SIG-M5 treated with dmso at 0.1 percent for 504 hours (cell line): ENCODE results near the gene NAV2.

Experiments
- DNase-seq: peaks from one replicate; lab custom pipeline; 2025; ENCODE audit not compliant: unreplicated experiment; lab: John Stamatoyannopoulos, UW

The NAV2 gene

GRCh38 chr11:19861171-19861570 is 148.5 kb downstream of the NAV2 start:
- no peak for DNase-seq

GRCh38 chr11:19862091-19862490 is 149.5 kb downstream of the NAV2 start:
- DNase-seq, result no peak

GRCh38 chr11:19864141-19865140 is 151.8 kb downstream of the NAV2 start:
- no peak for DNase-seq

GRCh38 chr11:19866037-19866436 is 153.4 kb downstream of the NAV2 start:
- no peak for DNase-seq

- DNase-seq, result no peak
These were observed 153.9 kb downstream of the NAV2 start for GRCh38 chr11:19866521-19866920.

- DNase-seq, result no peak
These were observed 154.4 kb downstream of the NAV2 start for GRCh38 chr11:19867064-19867463.

- no peak for DNase-seq
These were observed 155.7 kb downstream of the NAV2 start for GRCh38 chr11:19868281-19868821.

- DNase-seq, result no peak
These were observed 156.2 kb downstream of the NAV2 start for GRCh38 chr11:19868871-19869270.

GRCh38 chr11:19869466-19869865 is 156.8 kb downstream of the NAV2 start:
- DNase-seq, result no peak

GRCh38 chr11:19869946-19870589 is 157.4 kb downstream of the NAV2 start:
- no peak for DNase-seq

- DNase-seq, result no peak
These were observed 158.9 kb downstream of the NAV2 start for GRCh38 chr11:19871531-19871930.

- no peak for DNase-seq
These were observed 160.0 kb downstream of the NAV2 start for GRCh38 chr11:19872512-19873145.

- DNase-seq, result no peak
These were observed 161.1 kb downstream of the NAV2 start for GRCh38 chr11:19873730-19874129.

GRCh38 chr11:19874266-19874665 is 161.6 kb downstream of the NAV2 start:
- no peak for DNase-seq

GRCh38 chr11:19876750-19877149 is 164.1 kb downstream of the NAV2 start:
- no peak for DNase-seq

- DNase-seq, result no peak
These were observed 165.9 kb downstream of the NAV2 start for GRCh38 chr11:19878520-19878919.

- DNase-seq, result no peak
These were observed 166.9 kb downstream of the NAV2 start for GRCh38 chr11:19879307-19880087.

GRCh38 chr11:19880088-19880345 is 167.4 kb downstream of the NAV2 start:
- no peak for DNase-seq

- no peak for DNase-seq
These were observed 168.5 kb downstream of the NAV2 start for GRCh38 chr11:19881177-19881576.

- no peak for DNase-seq
These were observed 169.7 kb downstream of the NAV2 start for GRCh38 chr11:19882356-19882755.

- no peak for DNase-seq
These were observed 173.9 kb downstream of the NAV2 start for GRCh38 chr11:19886498-19886897.
